Neutrophil (primary cell): ENCODE measurements around the gene LRRC55.

Experiments
- H3K27ac ChIP-seq: fragments of 200-600 bp; sonication (generic); 2 replicates; pipeline ENCODE4 v1.5.1; 2016; ENCODE audit warnings: mild to moderate bottlenecking, moderate library complexity
- H3K27me3 ChIP-seq: fragments of 200-600 bp; sonication (generic); 2 replicates; pipeline ENCODE4 v1.6.0; 2016; ENCODE audit warnings: mild to moderate bottlenecking
- H3K36me3 ChIP-seq: fragments of 200-600 bp; sonication (generic); 2 replicates; pipeline ENCODE4 v1.5.1; 2017
- H3K4me1 ChIP-seq, 2 experiments: fragments of 200-600 bp in 1 of 2; sonication (generic) in 1 of 2; 1 replicate in 1 of 2; 2 replicates in 1 of 2; pipeline versions ENCODE4 v1.5.1 to v1.6.1; 2013 to 2016; ENCODE audit warnings: low read depth in 1 of 2, low read length in 1 of 2, mild to moderate bottlenecking in 1 of 2, moderate library complexity in 1 of 2; ENCODE audit not compliant: control insufficient read depth in 1 of 2, insufficient read depth in 1 of 2
- H3K4me3 ChIP-seq, 2 experiments: fragments of 200-600 bp in 1 of 2; sonication (generic) in 1 of 2; 1 replicate in 1 of 2; 2 replicates in 1 of 2; pipeline ENCODE4 v1.5.1; 2013 to 2016; ENCODE audit warnings: low read depth in 1 of 2, low read length in 1 of 2, mild to moderate bottlenecking in 1 of 2, moderate library complexity in 1 of 2
- H3K9me3 ChIP-seq: fragments of 200-600 bp; sonication (generic); 2 replicates; pipeline ENCODE4 v1.5.1; 2016
- TF ChIP-seq, protein P1 (sequence below): fragments of 200-600 bp; sonication (generic); IDR thresholded peaks from 2 replicates; pipeline ENCODE4 v1.5.1; 2016; ENCODE audit warnings: antibody characterized with exemption

Gene LRRC55

DNA sequence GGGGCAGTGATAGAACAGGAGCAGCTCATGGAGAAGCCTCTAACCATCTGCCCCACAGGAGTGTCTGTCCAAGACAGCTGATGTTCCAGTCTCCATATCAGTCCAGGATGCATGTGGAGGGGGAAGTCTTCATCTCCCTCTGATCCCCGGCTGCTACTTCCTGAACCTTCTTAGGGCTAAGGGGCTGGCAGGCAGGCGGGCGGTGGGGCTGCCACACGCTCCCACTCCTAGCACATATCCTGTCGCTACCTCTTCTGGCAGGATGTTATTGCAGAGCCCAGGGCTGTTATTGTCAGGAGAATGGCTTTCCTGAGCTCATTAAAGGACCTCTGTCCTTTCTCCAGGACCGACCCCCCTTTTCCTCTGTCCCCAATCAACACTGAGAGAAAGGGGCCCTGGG is 25.4 kb downstream of the LRRC55 start:
- TF ChIP-seq, protein P1, sequence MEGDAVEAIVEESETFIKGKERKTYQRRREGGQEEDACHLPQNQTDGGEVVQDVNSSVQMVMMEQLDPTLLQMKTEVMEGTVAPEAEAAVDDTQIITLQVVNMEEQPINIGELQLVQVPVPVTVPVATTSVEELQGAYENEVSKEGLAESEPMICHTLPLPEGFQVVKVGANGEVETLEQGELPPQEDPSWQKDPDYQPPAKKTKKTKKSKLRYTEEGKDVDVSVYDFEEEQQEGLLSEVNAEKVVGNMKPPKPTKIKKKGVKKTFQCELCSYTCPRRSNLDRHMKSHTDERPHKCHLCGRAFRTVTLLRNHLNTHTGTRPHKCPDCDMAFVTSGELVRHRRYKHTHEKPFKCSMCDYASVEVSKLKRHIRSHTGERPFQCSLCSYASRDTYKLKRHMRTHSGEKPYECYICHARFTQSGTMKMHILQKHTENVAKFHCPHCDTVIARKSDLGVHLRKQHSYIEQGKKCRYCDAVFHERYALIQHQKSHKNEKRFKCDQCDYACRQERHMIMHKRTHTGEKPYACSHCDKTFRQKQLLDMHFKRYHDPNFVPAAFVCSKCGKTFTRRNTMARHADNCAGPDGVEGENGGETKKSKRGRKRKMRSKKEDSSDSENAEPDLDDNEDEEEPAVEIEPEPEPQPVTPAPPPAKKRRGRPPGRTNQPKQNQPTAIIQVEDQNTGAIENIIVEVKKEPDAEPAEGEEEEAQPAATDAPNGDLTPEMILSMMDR = no peak
- H3K4me3 ChIP-seq = no peak overlapping the region
- no peaks in the 10 kb centered on the region for H3K4me1 ChIP-seq
- peaks cover 24% of the 10 kb centered on the region for H3K27me3 ChIP-seq
- no peak overlapping the region for H3K27ac ChIP-seq
- H3K36me3 ChIP-seq = no peaks in the 10 kb centered on the region
- H3K9me3 ChIP-seq = no peaks in the 10 kb centered on the region

GRCh38 chr11:57210781-57211180 is 29.0 kb downstream of the LRRC55 start:
- Histone ChIP-seq H3K4me3 (no peak overlapping the region), H3K36me3 (no peaks in the 10 kb centered on the region), H3K9me3 (no peaks in the 10 kb centered on the region), H3K4me1 (no peaks in the 10 kb centered on the region), H3K27ac (no peak overlapping the region), H3K27me3 (peaks cover 38% of the 10 kb centered on the region)
- TF ChIP-seq, protein P1 = no peak

- H3K4me1 ChIP-seq = no peaks in the 10 kb centered on the region
- no peaks in the 10 kb centered on the region for H3K36me3 ChIP-seq
- H3K9me3 ChIP-seq = no peaks in the 10 kb centered on the region
- peaks cover 19% of the 10 kb centered on the region for H3K27me3 ChIP-seq
- TF ChIP-seq, protein P1 = no peak
- H3K4me3 ChIP-seq = no peak overlapping the region
- no peak overlapping the region for H3K27ac ChIP-seq
Observed at GRCh38 chr11:57213342-57214097, 31.8 kb downstream of the LRRC55 start.

DNA sequence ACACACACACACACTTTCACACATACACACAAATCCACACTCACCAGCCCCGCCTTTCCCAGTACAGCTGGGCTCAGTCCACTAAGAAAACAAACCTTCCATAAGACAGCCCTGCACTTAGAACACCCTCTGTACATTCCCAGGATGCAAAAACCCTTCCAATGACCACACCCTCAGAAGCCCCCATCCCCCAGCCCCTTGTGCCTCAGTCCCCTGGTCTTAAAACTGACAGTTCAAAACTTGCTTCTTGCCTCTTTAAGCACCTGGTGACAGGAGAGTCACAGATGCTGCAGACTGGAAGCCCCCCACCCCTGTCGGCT is 32.3 kb downstream of the LRRC55 start:
- Histone ChIP-seq H3K36me3 (no peaks in the 10 kb centered on the region), H3K27ac (no peak overlapping the region), H3K9me3 (no peaks in the 10 kb centered on the region), H3K4me1 (peaks cover 0 to 2% of the 10 kb centered on the region in 2 experiments), H3K4me3 (no peak overlapping the region), H3K27me3 (peaks cover 19% of the 10 kb centered on the region)
- TF ChIP-seq, protein P1 = no peak

- no peak overlapping the region for H3K4me3 ChIP-seq
- H3K9me3 ChIP-seq = no peaks in the 10 kb centered on the region
- TF ChIP-seq, protein P1 = no peak
- H3K36me3 ChIP-seq = no peaks in the 10 kb centered on the region
- H3K27me3 ChIP-seq = peaks cover 15% of the 10 kb centered on the region
- H3K4me1 ChIP-seq = peaks cover 0 to 3% of the 10 kb centered on the region in 2 experiments
- no peak overlapping the region for H3K27ac ChIP-seq
Observed at GRCh38 chr11:57214494-57214893, 32.7 kb downstream of the LRRC55 start.
